OCI-LY1 (cell line): ENCODE measurements around the gene IL17RB.
A peak's percentile ranks its signal among the peaks of the same experiment; 100 is the strongest.

Experiments
- H2AFZ ChIP-seq: fragments of 200-600 bp; sonication (generic), shearing (Covaris generic); 2 replicates; pipeline ENCODE4 v1.6.0; 2014; ENCODE audit warnings: antibody characterized with exemption, mild to moderate bottlenecking, low read length
- H3F3A ChIP-seq: fragments of 200-600 bp; sonication (generic), shearing (Covaris generic); 2 replicates; pipeline ENCODE4 v1.6.0; 2014; ENCODE audit warnings: mild to moderate bottlenecking, antibody characterized with exemption, low read length, moderate library complexity; ENCODE audit not compliant: insufficient read depth
- H3K27ac ChIP-seq: fragments of 200-600 bp; sonication (generic); 2 replicates; pipeline ENCODE4 v1.5.1; 2014; ENCODE audit warnings: low read length, mixed run types, mild to moderate bottlenecking, low read depth; ENCODE audit not compliant: poor library complexity, severe bottlenecking
- H3K27me3 ChIP-seq: fragments of 200-600 bp; sonication (generic); 2 replicates; pipeline ENCODE4 v1.6.0; 2014; ENCODE audit warnings: antibody characterized with exemption, mild to moderate bottlenecking, low read length, moderate library complexity; ENCODE audit not compliant: insufficient read depth
- H3K36me3 ChIP-seq: fragments of 200-600 bp; sonication (generic); 2 replicates; pipeline ENCODE4 v1.6.1; 2014; ENCODE audit warnings: mild to moderate bottlenecking, antibody characterized with exemption, low read length, moderate library complexity, mixed read lengths; ENCODE audit not compliant: insufficient read depth
- H3K4me1 ChIP-seq: fragments of 200-600 bp; sonication (generic); 2 replicates; pipeline ENCODE4 v1.5.1; 2014; ENCODE audit warnings: mild to moderate bottlenecking, low read length, moderate library complexity; ENCODE audit not compliant: insufficient read depth, severe bottlenecking
- H3K4me2 ChIP-seq: fragments of 200-600 bp; sonication (generic), shearing (Covaris generic); 2 replicates; pipeline ENCODE4 v1.6.1; 2014; ENCODE audit warnings: low read length
- H3K4me3 ChIP-seq: fragments of 200-600 bp; sonication (generic); 2 replicates; pipeline ENCODE4 v1.5.1; 2014; ENCODE audit warnings: low read length, low read depth, mild to moderate bottlenecking, mixed read lengths; ENCODE audit not compliant: poor library complexity, severe bottlenecking
- H3K79me2 ChIP-seq: fragments of 200-600 bp; shearing (Covaris generic); 2 replicates; pipeline ENCODE4 v1.6.1; 2016; ENCODE audit warnings: mixed run types, low read length, mixed read lengths; ENCODE audit not compliant: insufficient read depth
- H3K9ac ChIP-seq: fragments of 200-600 bp; sonication (generic), shearing (Covaris generic); 2 replicates; pipeline ENCODE4 v1.6.1; 2014; ENCODE audit warnings: mild to moderate bottlenecking, low read length, mixed read lengths
- H3K9me2 ChIP-seq: fragments of 200-600 bp; sonication (generic), shearing (Covaris generic); 2 replicates; pipeline ENCODE4 v1.6.1; 2014; ENCODE audit warnings: low read depth, mild to moderate bottlenecking, low read length, mixed read lengths
- H3K9me3 ChIP-seq: fragments of 200-600 bp; shearing (Covaris generic); 2 replicates; pipeline ENCODE4 v1.6.1; 2014; ENCODE audit warnings: low read length, mixed read lengths
- H4K20me1 ChIP-seq: fragments of 200-600 bp; sonication (generic), shearing (Covaris generic); 2 replicates; pipeline ENCODE4 v1.6.0; 2016; ENCODE audit warnings: mild to moderate bottlenecking, low read length; ENCODE audit not compliant: insufficient read depth
- EZH2 ChIP-seq: fragments of 200-600 bp; sonication (generic), shearing (Covaris generic); IDR thresholded peaks from 2 replicates; pipeline ENCODE4 v1.8.0; 2017; ENCODE audit warnings: borderline replicate concordance, mixed run types, mild to moderate bottlenecking, antibody characterized with exemption, low read length, moderate library complexity, mixed read lengths
- TF ChIP-seq, protein P1 (sequence below): fragments of 200-600 bp; sonication (generic), shearing (Covaris generic); IDR thresholded peaks from 2 replicates; pipeline ENCODE4 v1.5.1; 2017; ENCODE audit warnings: mild to moderate bottlenecking, antibody characterized with exemption, low read length, moderate library complexity, mixed read lengths

IL17RB gene

DNA sequence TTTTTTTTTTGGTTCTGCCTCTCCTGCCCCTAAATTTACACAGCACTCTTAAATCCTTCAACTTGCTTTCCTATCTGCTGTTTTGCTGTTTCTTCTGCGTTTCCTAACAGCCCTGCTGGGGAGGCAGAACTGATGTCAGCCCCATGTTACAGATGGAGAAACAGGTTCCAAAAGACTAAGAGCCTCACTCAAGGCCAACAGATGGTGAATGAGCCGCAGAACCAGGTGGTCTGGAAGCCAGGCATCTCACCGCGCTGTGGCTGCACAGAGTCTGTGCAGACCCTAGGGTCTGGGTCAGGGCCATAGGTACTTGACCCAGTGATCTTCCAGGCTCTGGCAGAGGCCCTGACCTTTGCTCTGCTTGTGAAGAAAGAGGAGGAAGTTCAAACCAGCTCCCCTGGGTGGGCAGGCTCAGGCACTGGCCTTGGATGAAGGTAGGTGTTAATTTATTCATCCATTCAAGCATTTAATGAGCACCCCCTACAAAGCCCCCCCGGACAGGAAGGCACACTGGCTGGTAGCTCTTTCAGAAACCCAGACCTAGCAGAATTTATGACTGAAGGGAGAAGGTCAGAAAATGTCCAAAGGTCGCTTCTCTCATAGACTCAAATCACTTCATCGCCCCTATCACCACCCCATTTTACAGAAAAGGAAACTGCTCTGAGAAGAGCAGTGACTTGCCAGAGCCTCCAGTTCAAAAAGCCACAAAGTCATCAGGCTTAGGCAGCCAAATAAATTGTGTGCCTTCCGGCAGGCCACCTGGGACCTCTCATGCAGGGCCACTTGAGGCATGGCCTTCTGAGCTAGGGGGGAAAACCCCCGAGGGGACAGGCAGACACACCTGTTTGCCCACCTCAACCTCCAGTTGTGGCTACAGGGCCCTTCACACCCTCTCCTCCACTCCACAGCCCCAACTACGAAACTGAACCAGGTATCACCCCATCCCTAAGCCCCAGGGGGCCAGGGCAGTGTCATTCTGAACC, 2.9 kb upstream of the IL17RB start:
- H3K9me3 ChIP-seq = no peaks in the 10 kb centered on the region
- TF ChIP-seq, protein P1, sequence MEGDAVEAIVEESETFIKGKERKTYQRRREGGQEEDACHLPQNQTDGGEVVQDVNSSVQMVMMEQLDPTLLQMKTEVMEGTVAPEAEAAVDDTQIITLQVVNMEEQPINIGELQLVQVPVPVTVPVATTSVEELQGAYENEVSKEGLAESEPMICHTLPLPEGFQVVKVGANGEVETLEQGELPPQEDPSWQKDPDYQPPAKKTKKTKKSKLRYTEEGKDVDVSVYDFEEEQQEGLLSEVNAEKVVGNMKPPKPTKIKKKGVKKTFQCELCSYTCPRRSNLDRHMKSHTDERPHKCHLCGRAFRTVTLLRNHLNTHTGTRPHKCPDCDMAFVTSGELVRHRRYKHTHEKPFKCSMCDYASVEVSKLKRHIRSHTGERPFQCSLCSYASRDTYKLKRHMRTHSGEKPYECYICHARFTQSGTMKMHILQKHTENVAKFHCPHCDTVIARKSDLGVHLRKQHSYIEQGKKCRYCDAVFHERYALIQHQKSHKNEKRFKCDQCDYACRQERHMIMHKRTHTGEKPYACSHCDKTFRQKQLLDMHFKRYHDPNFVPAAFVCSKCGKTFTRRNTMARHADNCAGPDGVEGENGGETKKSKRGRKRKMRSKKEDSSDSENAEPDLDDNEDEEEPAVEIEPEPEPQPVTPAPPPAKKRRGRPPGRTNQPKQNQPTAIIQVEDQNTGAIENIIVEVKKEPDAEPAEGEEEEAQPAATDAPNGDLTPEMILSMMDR = no peak
- TF ChIP-seq EZH2 = no peak
- no peak overlapping the region for H2AFZ ChIP-seq
- H3K9me2 ChIP-seq = no peaks in the 10 kb centered on the region
- H3K36me3 ChIP-seq = no peaks in the 10 kb centered on the region
- peaks cover 13% of the 10 kb centered on the region for H3K27me3 ChIP-seq
- no peaks in the 10 kb centered on the region for H3F3A ChIP-seq
- no peak overlapping the region for H3K9ac ChIP-seq
- H3K79me2 ChIP-seq = no peaks in the 10 kb centered on the region
- H3K27ac ChIP-seq = no peak overlapping the region
- no peak overlapping the region for H3K4me2 ChIP-seq
- H4K20me1 ChIP-seq = no peaks in the 10 kb centered on the region
- peaks cover 22% of the 10 kb centered on the region for H3K4me1 ChIP-seq
- H3K4me3 ChIP-seq = no peak overlapping the region

DNA sequence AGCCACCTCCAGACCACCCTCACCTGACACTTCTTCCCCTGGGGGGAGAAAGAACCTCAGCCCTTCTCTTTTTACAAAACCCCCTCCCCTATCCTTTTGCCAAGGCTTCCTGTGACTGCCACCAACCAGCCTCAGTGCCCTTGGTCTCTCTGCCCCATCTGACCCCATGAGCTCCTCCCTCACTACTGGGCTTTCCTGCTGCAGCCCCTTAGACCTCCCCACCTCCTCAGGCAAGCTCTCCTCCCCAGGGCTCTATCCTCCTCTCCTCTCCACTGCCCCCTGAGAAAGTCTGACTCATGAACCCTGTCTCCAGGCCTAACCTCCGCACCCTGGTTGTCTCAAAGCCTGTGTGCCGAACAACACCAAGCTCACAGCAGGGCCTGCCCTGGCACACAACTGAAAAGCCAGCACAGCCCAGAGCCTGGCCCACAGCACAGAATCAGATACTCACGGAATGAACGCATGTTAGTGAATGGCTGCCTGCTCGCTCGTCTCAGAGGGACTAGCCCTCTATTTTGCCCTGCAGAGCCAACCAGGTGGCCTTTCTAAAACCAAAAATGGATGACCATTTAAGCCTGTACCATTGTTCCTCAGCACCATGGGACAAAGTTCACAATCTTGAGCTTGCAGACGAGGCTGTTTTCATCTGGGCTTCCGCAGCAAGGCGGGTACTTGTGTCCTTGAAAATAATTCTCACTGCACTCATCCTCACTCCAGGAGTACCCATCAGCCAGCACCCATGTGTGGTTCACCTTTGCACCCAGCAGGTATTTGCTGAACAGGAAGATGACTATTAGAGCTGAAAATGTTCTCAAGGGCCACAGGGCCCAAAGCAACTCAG, 1.9 kb upstream of the IL17RB start:
- H3F3A ChIP-seq = no peaks in the 10 kb centered on the region
- no peaks in the 10 kb centered on the region for H3K9me3 ChIP-seq
- H4K20me1 ChIP-seq = no peaks in the 10 kb centered on the region
- H3K36me3 ChIP-seq = no peaks in the 10 kb centered on the region
- H3K27ac ChIP-seq = no peak overlapping the region
- no peak overlapping the region for H3K4me2 ChIP-seq
- H2AFZ ChIP-seq = no peak overlapping the region
- H3K4me3 ChIP-seq = no peak overlapping the region
- peaks cover 22% of the 10 kb centered on the region for H3K4me1 ChIP-seq
- no peaks in the 10 kb centered on the region for H3K79me2 ChIP-seq
- H3K9ac ChIP-seq = no peak overlapping the region
- H3K27me3 ChIP-seq = peaks cover 21% of the 10 kb centered on the region
- H3K9me2 ChIP-seq = no peaks in the 10 kb centered on the region
- no peak for TF ChIP-seq EZH2
- TF ChIP-seq, protein P1 = no peak

DNA sequence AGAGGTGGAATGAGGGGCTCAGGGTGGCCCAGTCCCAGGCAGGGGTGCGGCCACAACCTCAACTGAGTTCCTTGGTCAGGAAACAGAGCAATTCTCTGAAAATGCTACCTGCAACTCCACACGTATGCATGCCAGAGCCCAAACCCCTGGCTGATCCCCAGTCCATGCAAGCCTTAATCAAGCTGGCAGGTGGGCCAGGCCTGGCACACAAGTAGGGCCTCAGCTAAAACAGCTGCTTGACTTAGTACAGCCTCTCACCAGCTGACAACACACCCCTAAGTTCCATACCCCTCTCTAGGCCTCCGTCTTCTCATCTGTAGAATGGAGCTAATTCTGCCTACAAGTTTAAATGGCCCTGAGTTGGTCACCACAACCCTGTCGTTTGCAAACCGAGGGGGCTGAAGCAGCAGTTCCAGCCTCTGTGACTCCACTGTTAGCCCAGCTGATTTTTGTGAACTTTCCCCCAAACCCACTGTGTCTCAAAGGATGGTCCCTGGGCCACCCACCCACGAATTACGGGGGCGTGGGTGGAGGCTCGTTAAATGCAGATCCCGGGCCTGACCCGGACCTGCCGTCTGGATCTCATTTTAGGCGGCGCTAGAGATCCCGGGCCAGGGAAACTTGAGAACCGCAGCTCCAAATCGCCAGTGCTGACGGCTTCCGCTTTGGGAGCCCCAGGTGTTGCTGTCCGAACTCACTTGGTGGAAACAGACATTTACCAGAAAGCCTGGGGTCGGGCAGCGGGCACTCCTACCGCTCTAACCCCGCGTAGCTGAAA, 1.1 kb upstream of the IL17RB start:
- peaks cover 21% of the 10 kb centered on the region for H3K27me3 ChIP-seq
- H3F3A ChIP-seq = no peaks in the 10 kb centered on the region
- H3K4me1 ChIP-seq = peaks cover 22% of the 10 kb centered on the region
- H4K20me1 ChIP-seq = no peaks in the 10 kb centered on the region
- no peaks in the 10 kb centered on the region for H3K79me2 ChIP-seq
- no peak for TF ChIP-seq EZH2
- TF ChIP-seq, protein P1 = no peak
- H3K9ac ChIP-seq = peak overlapping the region; percentile 45; the same call in 1 of the 2 replicates
- H3K9me3 ChIP-seq = no peaks in the 10 kb centered on the region
- peak overlapping the region; percentile 59 for H3K4me3 ChIP-seq
- H3K36me3 ChIP-seq = no peaks in the 10 kb centered on the region
- H3K9me2 ChIP-seq = no peaks in the 10 kb centered on the region
- H2AFZ ChIP-seq = no peak overlapping the region
- H3K4me2 ChIP-seq = peak overlapping the region; percentile 83
- no peak overlapping the region for H3K27ac ChIP-seq
